ENCODE data around the gene EPHB2.

DNA sequence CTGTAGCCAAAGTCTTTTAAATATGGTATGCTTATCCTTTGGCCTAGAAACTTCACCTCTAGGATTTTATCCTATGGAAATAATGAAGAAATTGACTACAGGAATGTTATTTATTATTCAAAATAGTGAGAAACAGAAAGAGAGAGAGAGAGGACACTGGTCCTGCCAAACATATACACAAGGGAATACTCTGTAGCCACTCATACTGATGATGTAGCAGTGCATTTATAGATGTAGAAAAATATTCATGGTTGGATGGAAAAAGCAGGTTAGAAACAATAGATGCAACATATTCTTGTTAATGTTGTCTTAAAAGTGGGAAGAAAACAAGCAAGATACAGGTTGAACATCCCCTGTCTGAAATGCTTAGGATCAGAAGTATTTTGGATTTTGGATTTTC, 22.2 kb upstream of the EPHB2 start:
- TF ChIP-seq, protein P1, sequence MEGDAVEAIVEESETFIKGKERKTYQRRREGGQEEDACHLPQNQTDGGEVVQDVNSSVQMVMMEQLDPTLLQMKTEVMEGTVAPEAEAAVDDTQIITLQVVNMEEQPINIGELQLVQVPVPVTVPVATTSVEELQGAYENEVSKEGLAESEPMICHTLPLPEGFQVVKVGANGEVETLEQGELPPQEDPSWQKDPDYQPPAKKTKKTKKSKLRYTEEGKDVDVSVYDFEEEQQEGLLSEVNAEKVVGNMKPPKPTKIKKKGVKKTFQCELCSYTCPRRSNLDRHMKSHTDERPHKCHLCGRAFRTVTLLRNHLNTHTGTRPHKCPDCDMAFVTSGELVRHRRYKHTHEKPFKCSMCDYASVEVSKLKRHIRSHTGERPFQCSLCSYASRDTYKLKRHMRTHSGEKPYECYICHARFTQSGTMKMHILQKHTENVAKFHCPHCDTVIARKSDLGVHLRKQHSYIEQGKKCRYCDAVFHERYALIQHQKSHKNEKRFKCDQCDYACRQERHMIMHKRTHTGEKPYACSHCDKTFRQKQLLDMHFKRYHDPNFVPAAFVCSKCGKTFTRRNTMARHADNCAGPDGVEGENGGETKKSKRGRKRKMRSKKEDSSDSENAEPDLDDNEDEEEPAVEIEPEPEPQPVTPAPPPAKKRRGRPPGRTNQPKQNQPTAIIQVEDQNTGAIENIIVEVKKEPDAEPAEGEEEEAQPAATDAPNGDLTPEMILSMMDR (IDR thresholded peaks at IDR 0.05), result no peak
- TF ChIP-seq POLR2A (IDR thresholded peaks at IDR 0.05) (no peak), EP300 (IDR thresholded peaks at IDR 0.05) (no peak), POLR2AphosphoS5 (IDR thresholded peaks at IDR 0.05) (no peak)

Measured in suprapubic skin (tissue), 4 donors.